ENCODE results near the gene NXPE2. TPM values are rescaled to one million over a fixed set of nuclear protein-coding genes. Genes with fewer than 3 reads are reported as not detected.

NXPE2 gene
- not detected in 2 replicates for total RNA-seq

GRCh38 chr11:114678125-114679036, at the start of gene NXPE2:
TSS of gene NXPE2 (plus strand) at chr11:114678527. CDS start at chr11:114678576, 49 bp downstream.

Other genes with a start within 250 kb of the NXPE2 start
- 219 and 223 TPM in 2 replicates for gene REXO2, start 239.1 kb upstream of the NXPE2 start, total RNA-seq
- gene NXPE1, start 118.6 kb upstream of the NXPE2 start, total RNA-seq: not detected in 2 replicates
- not detected in 2 replicates for gene NXPE4, start 82.7 kb upstream of the NXPE2 start, total RNA-seq